Activated CD8-positive, alpha-beta memory T cell treated with anti-CD3 and anti-CD28 coated beads, Interleukin-2, amount 50 U/mL, for 24 hours (primary cell): ENCODE results near the gene TMEM223.
"Not testable (repeated sequence)": the region's sequence is repeated elsewhere in the genome, so short reads cannot be mapped to it uniquely, and the experiment has no call there.

Experiments used
- DNase-seq: peaks from one replicate; pipeline ENCODE4 v3.0.0-alpha.2; 2020; ENCODE audit errors: extremely low read depth

The TMEM223 gene

GRCh38 chr11:62791501-62792201, at the start of gene TMEM223:
Gene TMEM223, minus strand, starts transcription at chr11:62792006. Its CDS starts 12 bp downstream, at chr11:62791994.
- peak; percentile 78 for DNase-seq

GRCh38 chr11:62840721-62841360, 49.0 kb upstream of the TMEM223 start:
- peak; percentile 69 for DNase-seq

- DNase-seq, result peak; percentile 87
These were observed 47.5 kb upstream of the TMEM223 start, which contains the start of gene WDR74 for GRCh38 chr11:62839050-62839945. Gene WDR74, minus strand, starts transcription at chr11:62839590. Its CDS starts 20 bp downstream, at chr11:62839570.

GRCh38 chr11:62835336-62835735, 43.5 kb upstream of the TMEM223 start:
- DNase-seq, result no peak

GRCh38 chr11:62832336-62833234, 40.8 kb upstream of the TMEM223 start, which contains the start of gene TEX54:
Gene TEX54, minus strand, starts transcription at chr11:62832841.
- DNase-seq, result no peak

- peak; percentile 99 for DNase-seq
These were observed 39.9 kb upstream of the TMEM223 start, which contains the start of gene STX5 for GRCh38 chr11:62831520-62832335. Gene STX5, minus strand, starts transcription at chr11:62832051. Its CDS starts 808 bp downstream, at chr11:62831243.

- DNase-seq, result no peak
These were observed 39.2 kb upstream of the TMEM223 start for GRCh38 chr11:62830904-62831519.

GRCh38 chr11:62828130-62828529, 36.3 kb upstream of the TMEM223 start:
- DNase-seq, result not testable (repeated sequence)

- no peak for DNase-seq
These were observed 31.9 kb upstream of the TMEM223 start for GRCh38 chr11:62823677-62824076.

- DNase-seq, result no peak
These were observed 25.3 kb upstream of the TMEM223 start for GRCh38 chr11:62817129-62817528.

GRCh38 chr11:62816557-62816956, 24.8 kb upstream of the TMEM223 start:
- DNase-seq, result no peak

GRCh38 chr11:62811659-62812058, 19.9 kb upstream of the TMEM223 start:
- no peak for DNase-seq

- DNase-seq, result no peak
These were observed 18.9 kb upstream of the TMEM223 start for GRCh38 chr11:62810748-62811147.

GRCh38 chr11:62806611-62807121, 14.9 kb upstream of the TMEM223 start:
- DNase-seq, result no peak

GRCh38 chr11:62805961-62806441, 14.2 kb upstream of the TMEM223 start:
- no peak for DNase-seq

- peak; percentile 87 for DNase-seq
These were observed 13.5 kb upstream of the TMEM223 start, which contains the start of gene NXF1 for GRCh38 chr11:62805076-62805892. Gene NXF1, minus strand, starts transcription at chr11:62805440. Its CDS starts 84 bp downstream, at chr11:62805356.

GRCh38 chr11:62804310-62805075, 12.7 kb upstream of the TMEM223 start:
- no peak for DNase-seq
